ENCODE data around the gene TUT1.

Gene TUT1

DNA sequence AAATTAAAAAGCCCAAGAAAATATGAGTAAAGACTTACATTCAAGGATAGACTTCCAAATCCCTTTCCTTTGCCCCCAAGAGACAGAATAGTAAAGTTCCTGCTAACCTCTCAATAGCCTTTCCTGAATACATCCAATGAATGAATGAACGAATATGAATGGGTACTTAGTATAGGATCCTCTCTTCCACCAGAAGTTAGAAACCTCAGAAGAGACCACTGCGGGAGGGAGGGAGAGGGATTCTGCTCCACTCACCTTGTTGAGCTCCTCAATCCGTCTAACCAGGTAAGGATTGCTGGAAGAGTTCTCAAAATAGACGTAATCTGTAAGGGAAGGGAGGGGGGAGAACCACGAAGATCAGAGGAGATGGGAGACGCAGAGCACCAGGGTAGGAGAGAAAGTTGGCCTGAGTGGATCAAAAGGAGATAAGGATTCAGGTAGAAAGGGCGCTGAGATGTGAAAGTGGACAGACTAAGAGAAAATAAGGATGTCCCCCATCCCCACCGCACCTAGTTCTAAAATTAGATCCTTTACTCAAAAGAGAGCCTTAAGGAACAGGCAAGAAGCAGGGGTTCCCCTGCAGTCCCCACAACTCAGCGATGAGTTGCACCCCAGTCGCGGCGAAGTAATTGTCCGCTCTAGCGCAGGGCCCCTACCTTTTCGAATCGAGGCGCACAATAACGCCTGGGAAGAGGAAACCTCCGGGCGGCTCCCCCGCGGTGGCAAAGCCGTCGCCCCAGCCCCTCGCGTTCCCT is 9.2 kb upstream of the TUT1 start:
- H3K79me2 ChIP-seq (ENCODE audit: low read length) = peaks cover 43% of the 10 kb centered on the region
- no peaks in the 10 kb centered on the region for H3K27me3 ChIP-seq (ENCODE audit: low read depth, low read length)
- peak overlapping the region; percentile 88 for H3K4me2 ChIP-seq (ENCODE audit: low read length)
- H3K4me1 ChIP-seq (ENCODE audit: low read length) = peaks cover 25% of the 10 kb centered on the region
- TF ChIP-seq, protein P1, sequence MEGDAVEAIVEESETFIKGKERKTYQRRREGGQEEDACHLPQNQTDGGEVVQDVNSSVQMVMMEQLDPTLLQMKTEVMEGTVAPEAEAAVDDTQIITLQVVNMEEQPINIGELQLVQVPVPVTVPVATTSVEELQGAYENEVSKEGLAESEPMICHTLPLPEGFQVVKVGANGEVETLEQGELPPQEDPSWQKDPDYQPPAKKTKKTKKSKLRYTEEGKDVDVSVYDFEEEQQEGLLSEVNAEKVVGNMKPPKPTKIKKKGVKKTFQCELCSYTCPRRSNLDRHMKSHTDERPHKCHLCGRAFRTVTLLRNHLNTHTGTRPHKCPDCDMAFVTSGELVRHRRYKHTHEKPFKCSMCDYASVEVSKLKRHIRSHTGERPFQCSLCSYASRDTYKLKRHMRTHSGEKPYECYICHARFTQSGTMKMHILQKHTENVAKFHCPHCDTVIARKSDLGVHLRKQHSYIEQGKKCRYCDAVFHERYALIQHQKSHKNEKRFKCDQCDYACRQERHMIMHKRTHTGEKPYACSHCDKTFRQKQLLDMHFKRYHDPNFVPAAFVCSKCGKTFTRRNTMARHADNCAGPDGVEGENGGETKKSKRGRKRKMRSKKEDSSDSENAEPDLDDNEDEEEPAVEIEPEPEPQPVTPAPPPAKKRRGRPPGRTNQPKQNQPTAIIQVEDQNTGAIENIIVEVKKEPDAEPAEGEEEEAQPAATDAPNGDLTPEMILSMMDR (IDR thresholded peaks at IDR 0.05; ENCODE audit: low read depth, low read length) = no peak
- TF ChIP-seq EZH2phosphoT487 (IDR thresholded peaks at IDR 0.05; ENCODE audit: low read depth) = no peak
- no peaks in the 10 kb centered on the region for H4K20me1 ChIP-seq (ENCODE audit: insufficient read depth, low read length)
- peaks cover 55% of the 10 kb centered on the region for H3K36me3 ChIP-seq (replicated peaks; ENCODE audit: low read depth, low read length)
- peak overlapping the region; percentile 97 for H3K9ac ChIP-seq (ENCODE audit: low read length)
- H3K27ac ChIP-seq (ENCODE audit: low read length) = peak overlapping the region; percentile 82
- H3K9me3 ChIP-seq (ENCODE audit: insufficient read depth, low read length) = no peaks in the 10 kb centered on the region
- H2AFZ ChIP-seq (ENCODE audit: low read depth, low read length) = 0 out of 2 replicates have a peak overlapping the region, but pooled peaks have one; percentile 20
- peak overlapping the region; percentile 87 for H3K4me3 ChIP-seq (ENCODE audit: low read length)

DNA sequence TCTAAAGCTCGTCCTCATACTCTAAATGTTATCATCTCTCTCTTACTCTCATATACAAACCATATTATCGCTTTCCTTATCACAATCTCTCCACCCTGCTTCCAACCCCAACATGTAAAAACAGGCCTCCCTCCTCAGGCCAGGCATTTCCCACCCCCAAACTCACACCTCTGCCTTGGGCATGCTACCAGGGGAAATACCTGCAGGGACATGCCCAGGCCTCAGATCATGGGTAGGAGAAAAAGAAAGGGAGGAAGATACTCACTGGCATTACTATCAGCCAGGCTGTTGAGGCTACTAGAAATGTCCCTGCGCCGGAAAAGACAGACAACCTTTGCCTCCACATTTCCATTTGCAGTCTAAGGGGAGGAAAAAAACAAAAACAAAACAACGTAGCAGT is 8.6 kb upstream of the TUT1 start:
- peak overlapping the region; percentile 97 for H3K9ac ChIP-seq (ENCODE audit: low read length)
- H3K4me1 ChIP-seq (ENCODE audit: low read length) = peaks cover 25% of the 10 kb centered on the region
- peak overlapping the region; percentile 87 for H3K4me3 ChIP-seq (ENCODE audit: low read length)
- peaks cover 60% of the 10 kb centered on the region for H3K36me3 ChIP-seq (replicated peaks; ENCODE audit: low read depth, low read length)
- H3K79me2 ChIP-seq (ENCODE audit: low read length) = peaks cover 43% of the 10 kb centered on the region
- H4K20me1 ChIP-seq (ENCODE audit: insufficient read depth, low read length) = no peaks in the 10 kb centered on the region
- peak overlapping the region; percentile 88 for H3K4me2 ChIP-seq (ENCODE audit: low read length)
- peak overlapping the region; percentile 82 for H3K27ac ChIP-seq (ENCODE audit: low read length)
- H3K27me3 ChIP-seq (ENCODE audit: low read depth, low read length) = no peaks in the 10 kb centered on the region
- no peak for TF ChIP-seq EZH2phosphoT487 (IDR thresholded peaks at IDR 0.05; ENCODE audit: low read depth)
- TF ChIP-seq, protein P1 (IDR thresholded peaks at IDR 0.05; ENCODE audit: low read depth, low read length) = no peak
- no peak overlapping the region for H2AFZ ChIP-seq (ENCODE audit: low read depth, low read length)
- H3K9me3 ChIP-seq (ENCODE audit: insufficient read depth, low read length) = no peaks in the 10 kb centered on the region

DNA sequence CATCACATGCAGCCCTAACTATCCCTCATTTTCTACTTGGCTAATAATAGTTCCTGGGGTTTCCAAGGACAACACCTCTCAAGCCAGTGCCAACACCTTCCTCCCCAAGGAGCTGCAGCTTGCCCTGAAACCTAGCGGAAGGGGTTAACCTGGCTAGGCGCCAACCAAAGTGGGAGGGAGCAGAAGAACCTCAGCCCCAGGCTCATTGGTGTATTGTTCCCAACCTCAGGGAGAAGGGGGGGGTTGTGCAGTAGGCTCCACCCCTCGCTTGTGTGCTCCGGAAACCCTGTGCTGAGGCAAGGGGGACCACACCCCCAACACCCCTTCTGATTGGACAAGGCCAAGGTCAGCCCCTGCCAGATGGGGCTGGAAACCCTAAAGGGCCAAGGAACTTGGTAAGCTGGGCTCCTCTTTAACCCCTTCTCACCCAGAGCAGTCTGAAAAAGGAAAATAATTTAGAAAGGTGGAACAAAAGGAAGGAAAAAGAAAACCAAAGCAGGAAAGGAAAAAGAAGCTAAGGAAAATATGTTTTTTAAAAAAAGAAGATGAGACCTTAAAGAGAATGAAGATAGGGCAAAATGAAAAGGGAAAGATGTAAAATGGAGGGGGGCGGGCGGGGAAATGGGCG is 7.9 kb upstream of the TUT1 start:
- Histone ChIP-seq H3K9me3 (ENCODE audit: insufficient read depth, low read length) (no peaks in the 10 kb centered on the region), H2AFZ (ENCODE audit: low read depth, low read length) (no peak overlapping the region), H3K9ac (ENCODE audit: low read length) (peak overlapping the region; percentile 97), H3K4me2 (ENCODE audit: low read length) (peak overlapping the region; percentile 88), H3K4me3 (ENCODE audit: low read length) (peak overlapping the region; percentile 87), H3K79me2 (ENCODE audit: low read length) (peaks cover 43% of the 10 kb centered on the region), H3K36me3 (replicated peaks; ENCODE audit: low read depth, low read length) (peaks cover 68% of the 10 kb centered on the region), H4K20me1 (ENCODE audit: insufficient read depth, low read length) (no peaks in the 10 kb centered on the region), H3K27me3 (ENCODE audit: low read depth, low read length) (no peaks in the 10 kb centered on the region), H3K4me1 (ENCODE audit: low read length) (peaks cover 25% of the 10 kb centered on the region), H3K27ac (ENCODE audit: low read length) (peak overlapping the region; percentile 82)
- TF ChIP-seq EZH2phosphoT487 (IDR thresholded peaks at IDR 0.05; ENCODE audit: low read depth) = no peak
- TF ChIP-seq, protein P1 (IDR thresholded peaks at IDR 0.05; ENCODE audit: low read depth, low read length) = no peak

DNA sequence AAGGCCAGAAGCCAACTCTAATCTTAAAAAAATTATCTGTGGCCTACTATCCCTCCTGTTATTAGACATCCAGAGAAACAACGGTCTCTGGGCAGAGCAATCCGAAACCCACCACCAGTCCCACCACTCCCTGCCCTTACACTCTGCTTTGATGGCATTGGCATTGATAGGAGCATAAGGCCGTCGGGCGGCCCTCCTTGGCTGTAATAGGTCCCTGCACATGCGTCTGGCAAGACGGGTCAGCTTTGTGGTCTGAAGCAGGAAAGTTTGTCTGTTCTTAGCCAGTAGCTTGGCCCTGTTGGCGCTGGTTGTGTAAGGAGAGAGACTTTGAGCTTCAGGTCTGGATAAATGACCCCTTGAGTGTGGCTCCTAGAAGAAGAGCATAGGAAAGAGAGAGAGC is 3.8 kb upstream of the TUT1 start:
- Histone ChIP-seq H3K27ac (ENCODE audit: low read length) (no peak overlapping the region), H3K36me3 (replicated peaks; ENCODE audit: low read depth, low read length) (peaks cover 62% of the 10 kb centered on the region), H3K4me1 (ENCODE audit: low read length) (peaks cover 34% of the 10 kb centered on the region)

More for the DNA sequence above, 3.8 kb upstream of the TUT1 start:
- no peaks in the 10 kb centered on the region for H3K27me3 ChIP-seq (ENCODE audit: low read depth, low read length)
- H2AFZ ChIP-seq (ENCODE audit: low read depth, low read length) = no peak overlapping the region
- no peak overlapping the region for H3K9ac ChIP-seq (ENCODE audit: low read length)
- no peak overlapping the region for H3K4me2 ChIP-seq (ENCODE audit: low read length)
- peaks cover 45% of the 10 kb centered on the region for H3K79me2 ChIP-seq (ENCODE audit: low read length)
- TF ChIP-seq, protein P1 (IDR thresholded peaks at IDR 0.05; ENCODE audit: low read depth, low read length) = no peak
- no peak for TF ChIP-seq EZH2phosphoT487 (IDR thresholded peaks at IDR 0.05; ENCODE audit: low read depth)
- no peaks in the 10 kb centered on the region for H4K20me1 ChIP-seq (ENCODE audit: insufficient read depth, low read length)
- H3K9me3 ChIP-seq (ENCODE audit: insufficient read depth, low read length) = no peaks in the 10 kb centered on the region
- no peak overlapping the region for H3K4me3 ChIP-seq (ENCODE audit: low read length)
